Measurements from ENCODE around the gene KIFBP. TPM values are rescaled to one million over a fixed set of nuclear protein-coding genes. Genes with fewer than 3 reads are reported as not detected.

The KIFBP gene
- total and polyA plus RNA-seq, 9 of the 15 experiments (the other 6 are each of a cell fraction or from before 2014, with no cell fraction given), result 5.6 to 23.2 (median 14.8) TPM

GRCh38 chr10:68988530-68989316 is at the start of gene KIFBP (continued):
- TF ChIP-seq AFF4 (CRISPR knock-in tag; IDR thresholded peaks at IDR 0.05) (0 out of 2 replicates have a peak, but pooled peaks have one; percentile 67), MEF2A (IDR thresholded peaks at IDR 0.05; ENCODE audit: control insufficient read depth, low read depth, low read length) (no peak), TRIM28 (IDR thresholded peaks at IDR 0.05) (peak; percentile 14; the same call in 1 of the 2 replicates), NFIX (CRISPR knock-in tag; IDR thresholded peaks at IDR 0.05; ENCODE audit: low read depth) (no peak), FOXP4 (CRISPR knock-in tag; IDR thresholded peaks at IDR 0.05; ENCODE audit: borderline replicate concordance) (no peak), CREM (IDR thresholded peaks at IDR 0.05; ENCODE audit: low read depth) (peak; percentile 92), TBP (optimal IDR thresholded peaks at IDR 0.05; ENCODE audit: low read depth, low read length) (peak; percentile 90), ZNF23 (CRISPR knock-in tag; IDR thresholded peaks at IDR 0.05) (no peak), SAFB2 (IDR thresholded peaks at IDR 0.05; ENCODE audit: borderline replicate concordance, low read depth, low read length, severe bottlenecking) (no peak), HINFP (tag; conservative IDR thresholded peaks at IDR 0.05; ENCODE audit: low read depth) (no peak), TAF1 (IDR thresholded peaks at IDR 0.05; ENCODE audit: control insufficient read depth, extremely low read depth, insufficient read depth, low read length, severe bottlenecking) (peak; percentile 85), RBBP5 (IDR thresholded peaks at IDR 0.05; ENCODE audit: borderline replicate concordance, insufficient read depth, low read length, poor library complexity, severe bottlenecking) (peak; percentile 93), ZNF316 (IDR thresholded peaks at IDR 0.05) (no peak), CHD1 (IDR thresholded peaks at IDR 0.05; ENCODE audit: low read length) (peak; percentile 58), ZNF592 (IDR thresholded peaks at IDR 0.05) (no peak)

Data from K562 (cell line).